BJ (cell line): ENCODE measurements around the gene ANKS1A. TPM values are rescaled to one million over a fixed set of nuclear protein-coding genes. Genes with fewer than 3 reads are reported as not detected.

Source experiments
- CTCF ChIA-PET: fragments of 350-600 bp; formaldehyde crosslinking; extraction: SDS; loops from one replicate; lab custom pipeline; 2021; ENCODE audit warnings: antibody characterized with exemption, inconsistent platforms; lab: Yijun Ruan, JAX
- POLR2A ChIA-PET: fragments of 300-600 bp; sonication (Branson Sonifier 250); formaldehyde crosslinking; extraction: SDS; loops from one replicate; lab custom pipeline; 2021; ENCODE audit warnings: antibody characterized with exemption; lab: Charles Lee
- DNase-seq: peaks from one replicate; pipeline ENCODE4 v3.0.0-alpha.2; 2011; ENCODE audit warnings: low read depth
- H3K27me3 ChIP-seq: 2 replicates; pipeline ENCODE4 v1.6.0; 2011; ENCODE audit warnings: low read length; ENCODE audit not compliant: control insufficient read depth, insufficient read depth
- H3K36me3 ChIP-seq: 2 replicates; pipeline ENCODE4 v1.5.1; 2011; ENCODE audit warnings: low read length; ENCODE audit not compliant: control insufficient read depth, insufficient read depth
- H3K4me3 ChIP-seq: 2 replicates; pipeline ENCODE4 v1.5.1; 2011; ENCODE audit warnings: low read depth, mild to moderate bottlenecking, control low read depth, low read length
- CTCF ChIP-seq: IDR thresholded peaks from 2 replicates; pipeline ENCODE4 v1.5.1; 2011; ENCODE audit warnings: low read depth, mild to moderate bottlenecking, control low read depth, inconsistent platforms, low read length, moderate library complexity; ENCODE audit not compliant: insufficient read depth
- polyA plus RNA-seq: library from polyadenylated mRNA; depleted of rRNA; stranded (reverse); fragments of >200 nt; gene quantifications from 2 replicates; pipeline ENCODE4 v1.2.3, GENCODE V29; 2011

Gene ANKS1A
- polyA plus RNA-seq, 1 experiment, result 4.2 TPM

GRCh38 chr6:34852406-34853085 lies 36.5 kb upstream of the ANKS1A start:
- CTCF ChIA-PET, result interaction anchor here (0.6 kb wide), 1 partner anchor 797 kb away, joined by 3 read pairs; no protein-coding TSS in a partner anchor

GRCh38 chr6:34855463-34855862 lies 33.6 kb upstream of the ANKS1A start:
- TF ChIP-seq CTCF, result no peak
- POLR2A ChIA-PET, result no interaction called here
- no peak overlapping the region for H3K4me3 ChIP-seq
- H3K27me3 ChIP-seq, result no peaks in the 10 kb centered on the region
- DNase-seq, result no peak
- CTCF ChIA-PET, result no interaction called here
- peaks cover 21% of the 10 kb centered on the region for H3K36me3 ChIP-seq

More at GRCh38 chr6:34852406-34853085, 36.5 kb upstream of the ANKS1A start:
- DNase-seq, result no peak
- Histone ChIP-seq H3K27me3 (no peaks in the 10 kb centered on the region), H3K4me3 (no peak overlapping the region), H3K36me3 (peaks cover 11% of the 10 kb centered on the region)
- no peak for TF ChIP-seq CTCF
- POLR2A ChIA-PET, result no interaction called here

GRCh38 chr6:34858681-34859080 lies 30.4 kb upstream of the ANKS1A start:
- H3K36me3 ChIP-seq, result peaks cover 19% of the 10 kb centered on the region
- H3K27me3 ChIP-seq, result no peaks in the 10 kb centered on the region
- CTCF ChIA-PET, result interaction anchor here (1.2 kb wide), 2 partner anchors 14 to 17 kb away, joined by 3 to 6 read pairs; no protein-coding TSS in a partner anchor
- POLR2A ChIA-PET, result no interaction called here
- H3K4me3 ChIP-seq, result no peak overlapping the region
- 0 out of 2 replicates have a peak, but pooled peaks have one; percentile 11 for TF ChIP-seq CTCF
- no peak for DNase-seq

- H3K27me3 ChIP-seq, result no peaks in the 10 kb centered on the region
- TF ChIP-seq CTCF, result no peak
- peaks cover 20% of the 10 kb centered on the region for H3K36me3 ChIP-seq
- ChIA-PET CTCF (interaction anchor here (1.2 kb wide), 1 partner anchor 13 kb away, joined by 6 read pairs; no protein-coding TSS in a partner anchor), POLR2A (no interaction called here)
- DNase-seq, result no peak
- no peak overlapping the region for H3K4me3 ChIP-seq
These were observed 29.1 kb upstream of the ANKS1A start for GRCh38 chr6:34859951-34860350.

GRCh38 chr6:34860776-34861175 lies 28.3 kb upstream of the ANKS1A start:
- ChIA-PET CTCF (no interaction called here), POLR2A (no interaction called here)
- no peak for DNase-seq
- Histone ChIP-seq H3K27me3 (no peaks in the 10 kb centered on the region), H3K4me3 (no peak overlapping the region), H3K36me3 (peaks cover 20% of the 10 kb centered on the region)
- no peak for TF ChIP-seq CTCF
